GM11168 (cell line): Measurements from ENCODE around the gene UBR1.

ENCODE experiments used
- in situ Hi-C: fragments of 300-500 bp; cut with MboI; formaldehyde crosslinking; loops from one replicate; pipeline ENCODE4 v1.12.0; 2022; ENCODE audit warnings: low sequenced_read_pairs; ENCODE audit not compliant: unreplicated experiment

UBR1 gene

GRCh38 chr15:43111354-43111753 is 5.5 kb upstream of the UBR1 start:
- in situ Hi-C loops, result no loop called here

- in situ Hi-C loops, result no loop called here
Observed at GRCh38 chr15:43107751-43108150, 1.9 kb upstream of the UBR1 start.

- in situ Hi-C loops, result no loop called here
Observed at GRCh38 chr15:43106486-43106829, 620 bp upstream of the UBR1 start.

GRCh38 chr15:43105077-43105736 is 631 bp downstream of the UBR1 start:
- in situ Hi-C loops, result no loop called here

- in situ Hi-C loops, result no loop called here
Observed at GRCh38 chr15:43104426-43104825, 1.4 kb downstream of the UBR1 start.

DNA sequence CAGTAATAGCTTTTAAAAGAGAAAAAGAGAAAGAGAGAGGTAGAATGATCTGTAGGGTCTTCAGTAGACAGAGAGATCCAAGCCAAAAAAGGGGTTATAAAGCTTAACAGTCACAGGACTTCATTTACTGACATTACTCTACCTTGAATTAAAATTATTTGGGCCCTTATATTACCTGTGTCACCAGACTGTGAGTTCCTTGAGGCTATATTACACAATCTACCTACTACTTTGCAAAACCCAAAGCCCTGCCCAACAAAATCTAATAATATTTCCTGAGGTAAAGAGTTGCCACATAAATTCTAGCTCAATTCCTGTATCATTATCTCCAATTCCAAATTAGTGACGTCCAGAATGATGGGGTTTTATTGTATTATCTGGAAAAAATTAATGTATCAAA is 1.9 kb downstream of the UBR1 start:
- in situ Hi-C loops, result no loop called here

- in situ Hi-C loops, result no loop called here
Observed at GRCh38 chr15:43102187-43102586, 3.7 kb downstream of the UBR1 start.

DNA sequence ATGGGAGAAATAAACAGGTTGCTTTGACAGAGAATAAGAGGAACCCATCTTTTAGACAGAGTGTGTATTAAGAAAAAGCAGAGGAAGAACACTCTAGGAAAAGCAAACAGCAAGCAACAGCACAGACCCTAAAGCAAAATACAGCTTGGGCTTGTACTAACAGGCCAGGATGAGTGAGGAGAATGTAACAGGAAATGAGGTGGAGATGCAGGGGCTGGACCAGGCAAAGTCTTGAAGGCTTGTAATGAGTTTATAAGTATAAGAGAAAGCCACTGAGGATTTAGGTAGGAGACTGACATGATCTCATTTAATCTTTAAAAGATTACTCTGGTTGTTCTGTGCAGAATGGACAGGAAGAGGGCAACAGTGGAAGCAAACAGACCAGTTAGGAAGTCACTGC is 4.9 kb downstream of the UBR1 start:
- in situ Hi-C loops, result no loop called here

GRCh38 chr15:43099105-43099845 is 6.6 kb downstream of the UBR1 start:
- in situ Hi-C loops, result no loop called here

DNA sequence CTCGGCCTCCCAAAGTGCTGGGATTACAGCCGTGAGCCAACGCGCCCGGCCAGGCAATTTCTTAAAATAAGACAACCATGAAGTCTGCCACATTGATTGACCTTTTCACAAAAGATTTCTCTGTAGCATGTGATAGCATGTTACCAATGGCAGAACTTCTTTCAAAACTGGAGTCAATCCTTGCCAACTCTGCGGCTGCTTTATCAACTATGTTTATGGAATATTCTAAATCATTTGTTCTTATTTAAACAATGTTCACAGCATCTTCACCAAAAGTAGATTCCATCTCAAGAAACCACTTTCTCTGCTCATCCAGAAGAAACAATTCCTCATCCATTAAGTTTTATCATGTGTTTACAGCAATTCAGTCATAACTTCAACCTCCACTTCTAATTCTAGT is 9.4 kb downstream of the UBR1 start:
- in situ Hi-C loops, result no loop called here

- in situ Hi-C loops, result no loop called here
Observed at GRCh38 chr15:43095708-43096347, 10.0 kb downstream of the UBR1 start.

GRCh38 chr15:43095243-43095642 is 10.6 kb downstream of the UBR1 start:
- in situ Hi-C loops, result no loop called here

DNA sequence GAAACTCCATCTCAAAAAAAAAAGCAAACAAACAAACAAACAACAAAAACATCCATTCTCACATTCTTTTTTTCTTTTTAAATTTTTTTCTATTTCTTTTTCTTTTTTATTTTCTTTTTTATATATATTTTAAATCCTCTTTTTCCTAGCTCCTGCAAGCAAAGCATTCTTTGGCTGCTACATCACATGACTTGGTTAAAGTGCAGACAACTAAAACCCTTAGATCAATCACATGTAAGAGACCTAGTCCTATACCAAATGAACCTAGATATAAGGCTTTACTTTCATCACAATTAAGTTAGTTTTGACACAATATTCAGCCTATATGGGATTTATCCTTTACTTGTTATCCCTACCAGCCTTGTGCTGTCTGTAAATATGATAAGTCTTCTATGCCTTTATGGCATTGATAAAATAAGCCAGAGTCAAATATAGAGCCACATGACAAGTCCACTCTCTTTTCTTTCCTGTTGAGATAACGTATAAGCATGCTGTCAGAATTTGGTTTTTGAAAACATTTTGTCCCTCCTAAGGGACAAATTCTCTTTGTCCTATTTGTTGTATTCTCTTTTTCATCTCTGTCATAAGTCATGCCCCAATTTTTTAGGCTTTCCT is 11.3 kb downstream of the UBR1 start:
- in situ Hi-C loops, result no loop called here

DNA sequence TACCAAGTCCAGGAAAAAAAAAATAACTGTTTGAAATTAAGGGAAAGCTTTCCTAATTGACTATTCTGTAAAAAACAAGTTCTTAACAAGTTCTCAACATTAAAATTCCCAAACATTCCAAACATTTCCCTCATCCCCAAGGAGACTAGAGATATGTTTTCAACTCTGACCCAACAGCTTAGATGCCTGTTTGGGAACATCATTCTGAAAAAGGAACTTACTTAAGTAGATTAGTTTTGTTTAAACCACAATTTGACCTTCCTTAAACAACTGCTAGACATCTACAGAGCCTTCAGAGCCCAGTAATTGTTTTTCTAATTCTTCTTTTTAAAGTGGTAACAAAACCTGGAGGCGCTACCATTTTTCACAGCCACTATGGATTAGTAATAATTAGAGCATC is 12.8 kb downstream of the UBR1 start:
- in situ Hi-C loops, result no loop called here

DNA sequence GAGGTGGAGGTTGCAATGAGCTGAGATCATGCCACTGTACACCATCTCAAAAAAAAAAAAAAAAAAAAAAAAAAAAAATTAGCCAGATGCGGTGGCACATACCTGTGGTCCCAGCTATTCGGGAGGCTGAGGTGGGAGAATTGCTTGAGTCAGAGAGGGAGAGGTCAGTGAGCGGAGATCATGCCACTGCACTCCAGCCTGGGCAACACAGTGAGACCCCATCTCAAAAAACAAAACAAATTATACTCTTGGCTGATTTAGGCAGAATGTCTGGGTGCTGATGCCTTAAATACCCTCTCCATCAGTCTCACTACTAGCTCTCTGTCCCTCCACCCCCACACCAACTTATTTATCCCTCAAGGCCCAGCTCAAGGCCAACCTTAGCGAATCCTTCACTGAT is 14.0 kb downstream of the UBR1 start:
- in situ Hi-C loops, result no loop called here

GRCh38 chr15:43086551-43086950 is 19.3 kb downstream of the UBR1 start:
- in situ Hi-C loops, result no loop called here

DNA sequence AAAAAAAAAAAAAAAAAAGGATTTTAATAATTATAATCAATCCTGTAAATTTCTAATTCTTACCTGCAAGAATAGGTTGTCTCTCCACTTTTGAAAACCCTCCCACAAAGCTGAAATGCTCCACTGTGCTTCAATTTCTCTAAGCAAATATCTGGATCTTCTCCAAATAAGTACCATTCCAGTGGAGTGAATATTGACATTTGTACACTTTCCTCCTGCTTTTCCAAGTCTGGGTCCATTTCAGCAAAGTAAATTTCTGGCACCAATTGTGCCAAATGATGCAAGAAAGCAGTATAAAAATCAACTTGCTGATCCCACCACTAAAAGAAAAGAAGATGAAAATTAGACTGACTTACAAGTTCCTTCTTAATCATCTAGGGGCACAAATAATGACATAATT is 19.9 kb downstream of the UBR1 start:
- in situ Hi-C loops, result no loop called here

DNA sequence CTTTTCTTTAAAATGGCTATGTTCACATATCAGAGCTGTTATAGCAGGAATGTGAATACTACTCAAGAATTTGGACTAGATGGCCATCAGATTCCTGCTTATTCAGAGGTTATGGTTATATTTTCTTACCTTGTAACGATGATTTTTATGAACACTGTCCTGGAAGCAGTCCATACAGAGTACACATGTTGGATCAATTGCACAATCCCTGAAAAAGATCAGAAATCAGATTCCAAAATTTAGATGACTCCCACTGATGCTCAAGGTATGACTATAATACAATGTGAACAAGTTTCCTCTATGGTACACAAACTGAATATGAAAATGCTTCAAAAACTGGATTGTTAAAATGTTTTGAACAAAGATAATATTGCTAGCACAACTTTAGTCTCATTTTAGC is 23.3 kb downstream of the UBR1 start:
- in situ Hi-C loops, result no loop called here

- in situ Hi-C loops, result no loop called here
Observed at GRCh38 chr15:43081283-43081682, 24.6 kb downstream of the UBR1 start.

DNA sequence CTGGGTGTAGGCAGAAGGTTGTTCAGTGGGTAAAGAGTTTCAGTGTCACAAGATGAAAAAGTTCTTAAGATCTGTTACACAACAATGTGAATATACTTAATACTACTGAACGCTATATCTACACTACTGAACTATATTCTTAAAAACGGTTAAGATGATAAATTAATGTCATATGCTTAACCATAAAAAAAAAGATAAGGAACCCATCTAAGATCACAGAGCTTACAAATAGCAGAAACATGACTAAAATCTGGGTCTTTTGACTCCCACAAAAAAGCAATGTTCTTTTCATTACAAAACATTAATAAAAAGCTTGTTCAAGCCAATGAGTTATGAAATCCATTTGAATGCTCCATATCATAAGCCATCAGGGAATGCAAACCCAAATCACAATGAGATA is 34.4 kb downstream of the UBR1 start:
- in situ Hi-C loops, result no loop called here

- in situ Hi-C loops, result no loop called here
Observed at GRCh38 chr15:43070893-43071292, 34.9 kb downstream of the UBR1 start.
